Measurements from ENCODE around the gene MT1G.

GRCh38 chr16:56618138-56618537, 49.7 kb downstream of the MT1G start:
- TF ChIP-seq, protein P1, sequence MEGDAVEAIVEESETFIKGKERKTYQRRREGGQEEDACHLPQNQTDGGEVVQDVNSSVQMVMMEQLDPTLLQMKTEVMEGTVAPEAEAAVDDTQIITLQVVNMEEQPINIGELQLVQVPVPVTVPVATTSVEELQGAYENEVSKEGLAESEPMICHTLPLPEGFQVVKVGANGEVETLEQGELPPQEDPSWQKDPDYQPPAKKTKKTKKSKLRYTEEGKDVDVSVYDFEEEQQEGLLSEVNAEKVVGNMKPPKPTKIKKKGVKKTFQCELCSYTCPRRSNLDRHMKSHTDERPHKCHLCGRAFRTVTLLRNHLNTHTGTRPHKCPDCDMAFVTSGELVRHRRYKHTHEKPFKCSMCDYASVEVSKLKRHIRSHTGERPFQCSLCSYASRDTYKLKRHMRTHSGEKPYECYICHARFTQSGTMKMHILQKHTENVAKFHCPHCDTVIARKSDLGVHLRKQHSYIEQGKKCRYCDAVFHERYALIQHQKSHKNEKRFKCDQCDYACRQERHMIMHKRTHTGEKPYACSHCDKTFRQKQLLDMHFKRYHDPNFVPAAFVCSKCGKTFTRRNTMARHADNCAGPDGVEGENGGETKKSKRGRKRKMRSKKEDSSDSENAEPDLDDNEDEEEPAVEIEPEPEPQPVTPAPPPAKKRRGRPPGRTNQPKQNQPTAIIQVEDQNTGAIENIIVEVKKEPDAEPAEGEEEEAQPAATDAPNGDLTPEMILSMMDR (IDR thresholded peaks at IDR 0.05), result no peak
- TF ChIP-seq POLR2A (IDR thresholded peaks at IDR 0.05), result no peak
